Gastrocnemius medialis (tissue), 4 donors: ENCODE data around the gene HNRNPH3. TPM values are rescaled to one million over a fixed set of nuclear protein-coding genes. Genes with fewer than 3 reads are reported as not detected.

Experiments
- ATAC-seq, 2 donors: fragments of 150-250 bp; one replicate each; pipeline ENCODE4 v1.9.1; 2016
- DNase-seq, 2 donors: peaks; one replicate each; pipeline ENCODE4 v3.0.0-alpha.2; 2019
- H3K27ac ChIP-seq, 4 donors: fragments of 200-600 bp; sonication (generic); 1 replicate in 1 of 4; 2 replicates in 3 of 4; pipeline ENCODE4 v1.5.1; 2016 to 2018; ENCODE audit warnings: mild to moderate bottlenecking in 2 of 4, moderate library complexity in 1 of 4
- H3K27me3 ChIP-seq, 3 donors: fragments of 200-600 bp; sonication (generic) in 2 of 3; 1 replicate in 1 of 3; 2 replicates in 2 of 3; pipeline versions ENCODE4 v1.5.1 to v1.6.0; 2016 to 2019; ENCODE audit warnings: mild to moderate bottlenecking in 1 of 3, moderate library complexity in 1 of 3
- H3K36me3 ChIP-seq, 2 donors: fragments of 200-600 bp; sonication (generic) in 1 of 2; one replicate each; pipeline ENCODE4 v1.5.1; 2017 to 2018
- H3K4me1 ChIP-seq, 2 donors: fragments of 200-600 bp; sonication (generic) in 1 of 2; one replicate each; pipeline ENCODE4 v1.5.1; 2016 to 2017; ENCODE audit warnings: mild to moderate bottlenecking in 2 of 2
- H3K4me3 ChIP-seq, 4 donors: fragments of 200-600 bp; sonication (generic) in 3 of 4; 1 replicate in 1 of 4; 2 replicates in 3 of 4; pipeline ENCODE4 v1.5.1; 2016 to 2019; ENCODE audit warnings: mild to moderate bottlenecking in 2 of 4
- H3K9me3 ChIP-seq, 3 donors: fragments of 200-600 bp; sonication (generic) in 2 of 3; 1 replicate in 1 of 3; 2 replicates in 2 of 3; pipeline ENCODE4 v1.5.1; 2016 to 2019
- CTCF ChIP-seq, 5 experiments: fragments of 450-650 bp in 3 of 5; fragments of 200-600 bp in 2 of 5; sonication (generic) in 2 of 5; IDR thresholded peaks in 4 of 5; conservative IDR thresholded peaks in 1 of 5; 1 replicate in 4 of 5; 2 replicates in 1 of 5; pipeline ENCODE4 v1.5.1; 2016 to 2019; ENCODE audit warnings: antibody characterized with exemption in 5 of 5, mild to moderate bottlenecking in 3 of 5, moderate library complexity in 3 of 5
- POLR2A ChIP-seq, 2 donors: fragments of 450-650 bp; IDR thresholded peaks; one replicate each; pipeline ENCODE4 v1.6.1; 2017; ENCODE audit warnings: antibody characterized with exemption in 2 of 2, mild to moderate bottlenecking in 2 of 2, moderate library complexity in 2 of 2
- in situ Hi-C, 4 donors: fragments of 200-750 bp; cut with MboI; loops; one replicate each; pipeline versions ENCODE4 v1.15.0 to v1.8.0; 2017; ENCODE audit warnings: low sequenced_read_pairs in 4 of 4
- intact Hi-C: fragments of 100-400 bp; cut with DNase I; formaldehyde crosslinking; loops from one replicate; pipeline ENCODE4 v1.15.1; 2023; ENCODE audit warnings: low total_unique reads
- total RNA-seq, 4 donors: library from RNA; depleted of rRNA; stranded (reverse); fragments of >200 nt; gene quantifications; one replicate each; pipeline versions ENCODE4 v1.1.0 to v1.2.3, GENCODE V29; 2016

HNRNPH3 gene
- total RNA-seq, 4 donors from 2014 or later, result 19.7 to 51.6 (median 25.8) TPM

DNA sequence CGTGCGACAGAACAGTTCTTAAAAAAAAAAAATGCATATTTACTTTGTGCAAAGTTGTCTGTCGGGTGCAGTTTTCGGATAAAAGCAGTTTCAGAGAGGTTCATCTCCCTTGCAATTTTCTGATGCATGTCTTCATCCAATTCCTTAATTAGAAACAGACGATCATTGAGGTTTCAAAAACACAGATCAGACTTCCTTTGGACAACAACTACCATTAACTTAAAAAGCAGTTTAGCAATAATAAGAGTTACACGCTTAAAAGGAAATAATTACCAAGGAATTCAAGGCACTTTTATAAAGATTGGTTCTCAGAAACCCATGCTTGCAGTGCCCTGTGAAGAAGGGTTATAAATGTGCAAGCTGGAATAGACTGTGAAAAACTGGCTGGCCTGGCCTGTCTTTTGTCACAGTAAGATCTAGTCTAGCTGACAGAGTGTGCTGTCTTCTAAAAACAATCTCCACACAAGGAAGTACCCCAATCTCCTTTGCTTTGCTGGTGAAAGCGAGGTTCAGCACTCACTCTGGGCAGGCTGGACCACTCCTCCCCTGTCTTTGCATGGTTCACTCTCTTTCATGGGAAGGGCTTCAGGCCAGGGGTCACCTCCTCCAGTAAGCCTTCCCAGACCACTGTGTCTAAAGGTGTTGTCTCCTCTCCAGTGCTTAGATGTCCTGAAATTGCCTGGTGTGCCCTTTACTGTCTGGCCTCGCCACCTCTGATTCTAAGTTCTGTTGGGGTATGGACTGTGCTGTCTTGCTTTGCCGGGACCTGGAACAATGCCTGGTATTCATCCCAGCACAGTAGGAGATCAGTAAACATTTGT lies 34.8 kb upstream of the HNRNPH3 start:
- Histone ChIP-seq H3K9me3 (no peaks in the 10 kb centered on the region), H3K4me3 (no peak overlapping the region), H3K36me3 (no peaks in the 10 kb centered on the region), H3K27me3 (no peaks in the 10 kb centered on the region), H3K4me1 (peaks cover 0 to 4% of the 10 kb centered on the region in 2 donors), H3K27ac (no peak overlapping the region)
- ATAC-seq (no peak), DNase-seq (no peak)
- intact Hi-C loops (no loop called here), in situ Hi-C loops (no loop called here)
- no peak for TF ChIP-seq CTCF (IDR thresholded peaks at IDR 0.05 in 4 of 5, conservative IDR thresholded peaks at IDR 0.05 in 1 of 5)
- TF ChIP-seq POLR2A (IDR thresholded peaks at IDR 0.05), result no peak

GRCh38 chr10:68301301-68301700 lies 30.6 kb upstream of the HNRNPH3 start:
- Histone ChIP-seq H3K9me3 (no peaks in the 10 kb centered on the region), H3K27ac (no peak overlapping the region), H3K4me1 (peaks cover 0 to 5% of the 10 kb centered on the region in 2 donors), H3K36me3 (no peaks in the 10 kb centered on the region), H3K4me3 (no peak overlapping the region), H3K27me3 (no peaks in the 10 kb centered on the region)
- intact Hi-C loops (loop anchor here (5.0 kb wide), 2 partner anchors 89 to 444 kb away; no protein-coding TSS in a partner anchor), in situ Hi-C loops (loop anchor here in 3 of 4 donors (25.0 kb wide), 1 partner anchor 439 kb away; no protein-coding TSS in a partner anchor)
- no peak for ATAC-seq
- DNase-seq, result no peak
- no peak for TF ChIP-seq POLR2A (IDR thresholded peaks at IDR 0.05)
- no peak for TF ChIP-seq CTCF (IDR thresholded peaks at IDR 0.05 in 4 of 5, conservative IDR thresholded peaks at IDR 0.05 in 1 of 5)

GRCh38 chr10:68301790-68302502 lies 29.9 kb upstream of the HNRNPH3 start:
- DNase-seq (no peak), ATAC-seq (peak; percentile 74 to 84)
- Histone ChIP-seq H3K36me3 (no peaks in the 10 kb centered on the region), H3K27me3 (no peaks in the 10 kb centered on the region), H3K9me3 (no peaks in the 10 kb centered on the region), H3K27ac (no peak overlapping the region), H3K4me3 (no peak overlapping the region), H3K4me1 (peaks cover 0 to 5% of the 10 kb centered on the region in 2 donors)
- TF ChIP-seq POLR2A (IDR thresholded peaks at IDR 0.05) (no peak), CTCF (IDR thresholded peaks at IDR 0.05 in 4 of 5, conservative IDR thresholded peaks at IDR 0.05 in 1 of 5) (peak in 4 of 5 experiments; percentile 26 to 55 (median 45))
- in situ Hi-C loops (loop anchor here in 3 of 4 donors (25.0 kb wide), 1 partner anchor 440 kb away; no protein-coding TSS in a partner anchor), intact Hi-C loops (loop anchor here (2.0 to 5.0 kb wide), 3 partner anchors 90 to 513 kb away; no protein-coding TSS in a partner anchor)

DNA sequence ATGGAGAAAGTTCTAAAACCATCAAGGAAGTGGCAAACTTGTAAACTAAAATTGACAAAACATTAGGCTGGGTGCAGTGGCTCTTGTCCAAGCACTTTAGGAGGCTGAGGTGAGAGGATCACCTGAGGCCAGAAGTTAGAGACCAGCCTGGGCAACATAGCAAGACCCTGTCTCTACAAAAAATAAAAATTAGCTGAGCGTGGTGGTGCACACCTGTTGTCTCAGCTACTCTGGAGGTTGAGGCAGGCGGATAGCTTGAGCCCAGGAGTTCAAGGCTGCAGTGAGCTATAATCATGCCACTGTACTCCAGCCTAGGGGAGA lies 29.4 kb upstream of the HNRNPH3 start:
- Histone ChIP-seq H3K4me3 (no peak overlapping the region), H3K9me3 (no peaks in the 10 kb centered on the region), H3K4me1 (peaks cover 0 to 5% of the 10 kb centered on the region in 2 donors), H3K36me3 (no peaks in the 10 kb centered on the region), H3K27ac (no peak overlapping the region), H3K27me3 (no peaks in the 10 kb centered on the region)
- ATAC-seq (no peak), DNase-seq (no peak)
- in situ Hi-C loops, result loop anchor here in 3 of 4 donors (25.0 kb wide), 1 partner anchor 440 kb away; no protein-coding TSS in a partner anchor
- TF ChIP-seq CTCF (IDR thresholded peaks at IDR 0.05 in 4 of 5, conservative IDR thresholded peaks at IDR 0.05 in 1 of 5) (no peak), POLR2A (IDR thresholded peaks at IDR 0.05) (no peak)
- intact Hi-C loops, result loop anchor here (2.0 to 5.0 kb wide), 3 partner anchors 90 to 514 kb away; no protein-coding TSS in a partner anchor
